Calu3 (cell line): ENCODE results near the gene MCF2L2. TPM values are rescaled to one million over a fixed set of nuclear protein-coding genes. Genes with fewer than 3 reads are reported as not detected.

ENCODE experiments used
- BruUV-seq: library from RNA; stranded (reverse); fragments of 400-500 nt; replicated peaks from 2 replicates; lab custom pipeline; 2021; lab: Mats Ljungman, UMichigan
- CTCF ChIA-PET: fragments of 300-600 bp; sonication (Branson Sonifier 250); formaldehyde crosslinking; loops from one replicate; lab custom pipeline; 2022; ENCODE audit warnings: antibody characterized with exemption; lab: Charles Lee
- DNase-seq: peaks from one replicate; pipeline ENCODE4 v3.0.0; 2022
- H3K27ac Mint-ChIP-seq: one replicate; pipeline ENCODE4 v1.8.0; 2022; ENCODE audit warnings: mixed read lengths; ENCODE audit not compliant: unreplicated experiment
- H3K27me3 Mint-ChIP-seq: one replicate; pipeline ENCODE4 v1.8.0; 2022; ENCODE audit warnings: mixed read lengths; ENCODE audit not compliant: unreplicated experiment
- H3K36me3 Mint-ChIP-seq: one replicate; pipeline ENCODE4 v1.8.0; 2022; ENCODE audit warnings: mild to moderate bottlenecking, moderate library complexity, mixed read lengths; ENCODE audit not compliant: insufficient read depth, unreplicated experiment
- H3K4me1 Mint-ChIP-seq: one replicate; pipeline ENCODE4 v1.8.0; 2022; ENCODE audit warnings: mild to moderate bottlenecking, low read depth, mixed read lengths; ENCODE audit not compliant: unreplicated experiment
- H3K4me3 Mint-ChIP-seq: one replicate; pipeline ENCODE4 v1.8.0; 2022; ENCODE audit warnings: mild to moderate bottlenecking, low read depth, moderate library complexity, mixed read lengths; ENCODE audit not compliant: unreplicated experiment
- H3K9me3 Mint-ChIP-seq: one replicate; pipeline ENCODE4 v1.8.0; 2022; ENCODE audit warnings: low read depth, mixed read lengths; ENCODE audit not compliant: unreplicated experiment
- intact Hi-C: fragments of 100-400 bp; cut with micrococcal nuclease; formaldehyde crosslinking; loops from one replicate; pipeline ENCODE4 v1.10.0; 2022; ENCODE audit not compliant: unreplicated experiment
- total RNA-seq: library from RNA; stranded (reverse); gene quantifications from 2 replicates; pipeline ENCODE4 v1.2.3, GENCODE V29; 2022
- TF ChIP-seq, protein P1 (sequence below): fragments of 200-600 bp; IDR thresholded peaks from one replicate; pipeline ENCODE4 v1.8.0; 2022; ENCODE audit warnings: antibody characterized with exemption; ENCODE audit not compliant: unreplicated experiment

The MCF2L2 gene
- total RNA-seq, 1 experiment from 2014 or later: 0.35 TPM

DNA sequence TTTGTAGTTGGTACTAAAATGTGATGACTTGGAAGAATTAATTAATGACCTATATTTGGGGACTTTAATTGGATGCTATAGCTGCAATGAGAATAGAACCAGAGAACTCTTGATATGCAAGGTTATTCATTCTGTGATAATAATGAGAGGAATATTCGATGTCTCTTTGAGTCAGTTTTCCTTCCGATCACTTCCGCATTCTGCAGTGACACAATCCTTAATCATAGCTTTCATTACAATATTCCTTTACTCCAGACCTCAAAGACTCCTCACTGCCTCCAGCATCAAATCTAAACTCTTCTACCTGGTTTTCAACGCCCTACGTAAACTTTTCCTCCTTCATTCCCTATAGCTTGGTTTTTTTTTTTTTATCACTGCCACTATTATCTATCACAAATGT lies 153.8 kb downstream of the MCF2L2 start:
- DNase-seq: peak; percentile 37
- no peaks in the 10 kb centered on the region for H3K9me3 Mint-ChIP-seq
- no peaks in the 10 kb centered on the region for H3K27me3 Mint-ChIP-seq
- intact Hi-C loops: loop anchor here (1.0 to 5.0 kb wide), 2 partner anchors 33 to 53 kb away; no protein-coding TSS in a partner anchor
- peaks cover 12% of the 10 kb centered on the region for H3K36me3 Mint-ChIP-seq
- H3K27ac Mint-ChIP-seq: peak overlapping the region; percentile 63
- BruUV-seq: no TSS peak
- TF ChIP-seq, protein P1, sequence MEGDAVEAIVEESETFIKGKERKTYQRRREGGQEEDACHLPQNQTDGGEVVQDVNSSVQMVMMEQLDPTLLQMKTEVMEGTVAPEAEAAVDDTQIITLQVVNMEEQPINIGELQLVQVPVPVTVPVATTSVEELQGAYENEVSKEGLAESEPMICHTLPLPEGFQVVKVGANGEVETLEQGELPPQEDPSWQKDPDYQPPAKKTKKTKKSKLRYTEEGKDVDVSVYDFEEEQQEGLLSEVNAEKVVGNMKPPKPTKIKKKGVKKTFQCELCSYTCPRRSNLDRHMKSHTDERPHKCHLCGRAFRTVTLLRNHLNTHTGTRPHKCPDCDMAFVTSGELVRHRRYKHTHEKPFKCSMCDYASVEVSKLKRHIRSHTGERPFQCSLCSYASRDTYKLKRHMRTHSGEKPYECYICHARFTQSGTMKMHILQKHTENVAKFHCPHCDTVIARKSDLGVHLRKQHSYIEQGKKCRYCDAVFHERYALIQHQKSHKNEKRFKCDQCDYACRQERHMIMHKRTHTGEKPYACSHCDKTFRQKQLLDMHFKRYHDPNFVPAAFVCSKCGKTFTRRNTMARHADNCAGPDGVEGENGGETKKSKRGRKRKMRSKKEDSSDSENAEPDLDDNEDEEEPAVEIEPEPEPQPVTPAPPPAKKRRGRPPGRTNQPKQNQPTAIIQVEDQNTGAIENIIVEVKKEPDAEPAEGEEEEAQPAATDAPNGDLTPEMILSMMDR: no peak
- peaks cover 53% of the 10 kb centered on the region for H3K4me1 Mint-ChIP-seq
- H3K4me3 Mint-ChIP-seq: peak overlapping the region; percentile 29
- CTCF ChIA-PET: interaction anchor here (0.7 to 2.0 kb wide), 11 partner anchors 9 to 274 kb away, joined by 3 to 25 read pairs (median 4); partner anchors contain the start of gene B3GNT5

GRCh38 chr3:183272791-183273190 lies 155.6 kb downstream of the MCF2L2 start:
- no TSS peak for BruUV-seq
- TF ChIP-seq, protein P1: no peak
- Mint-ChIP-seq H3K4me1 (peaks cover 53% of the 10 kb centered on the region), H3K4me3 (no peak overlapping the region), H3K9me3 (no peaks in the 10 kb centered on the region), H3K27me3 (no peaks in the 10 kb centered on the region), H3K27ac (no peak overlapping the region), H3K36me3 (peaks cover 20% of the 10 kb centered on the region)
- intact Hi-C loops: no loop called here
- CTCF ChIA-PET: interaction anchor here (1.2 to 1.4 kb wide), 2 partner anchors 13 to 14 kb away, joined by 3 read pairs; no protein-coding TSS in a partner anchor
- no peak for DNase-seq

DNA sequence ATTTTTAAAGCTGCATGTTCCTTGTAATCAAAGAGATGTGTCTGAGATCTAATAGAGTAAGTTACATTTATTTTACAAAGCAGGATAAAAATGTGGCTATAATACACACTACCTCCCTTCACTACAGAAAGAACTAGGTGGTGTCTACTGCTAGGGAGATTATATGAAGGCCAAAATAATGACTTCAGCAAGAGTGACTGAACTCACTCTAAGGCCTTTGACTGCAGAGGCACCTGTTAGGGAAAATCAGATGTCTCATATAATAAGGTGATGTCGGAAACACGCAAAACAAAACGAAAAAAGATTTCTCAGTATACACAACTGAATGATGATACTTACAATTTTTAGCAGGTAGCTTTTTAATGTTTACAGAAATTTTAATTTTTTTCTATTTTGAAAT lies 156.3 kb downstream of the MCF2L2 start:
- H3K9me3 Mint-ChIP-seq: no peaks in the 10 kb centered on the region
- H3K4me1 Mint-ChIP-seq: peaks cover 55% of the 10 kb centered on the region
- CTCF ChIA-PET: interaction anchor here (1.2 to 1.4 kb wide), 2 partner anchors 13 kb away, joined by 3 read pairs; no protein-coding TSS in a partner anchor
- no peaks in the 10 kb centered on the region for H3K27me3 Mint-ChIP-seq
- no peak overlapping the region for H3K27ac Mint-ChIP-seq
- intact Hi-C loops: no loop called here
- no peak for DNase-seq
- H3K36me3 Mint-ChIP-seq: peaks cover 20% of the 10 kb centered on the region
- H3K4me3 Mint-ChIP-seq: no peak overlapping the region
- BruUV-seq: no TSS peak
- TF ChIP-seq, protein P1: no peak

- Mint-ChIP-seq H3K27ac (no peak overlapping the region), H3K4me1 (peaks cover 41% of the 10 kb centered on the region), H3K27me3 (no peaks in the 10 kb centered on the region), H3K36me3 (peaks cover 14% of the 10 kb centered on the region), H3K4me3 (no peak overlapping the region), H3K9me3 (no peaks in the 10 kb centered on the region)
- BruUV-seq: no TSS peak
- DNase-seq: no peak
- CTCF ChIA-PET: interaction anchor here (1.3 kb wide), 1 partner anchor 12 kb away, joined by 15 read pairs; no protein-coding TSS in a partner anchor
- TF ChIP-seq, protein P1: no peak
- intact Hi-C loops: no loop called here
Observed at GRCh38 chr3:183270344-183270743, 158.1 kb downstream of the MCF2L2 start.
